K562 (cell line): Measurements from ENCODE around the gene GADD45GIP1. TPM values are rescaled to one million over a fixed set of nuclear protein-coding genes. Genes with fewer than 3 reads are reported as not detected.
A peak's percentile ranks its signal among the peaks of the same experiment; 100 is the strongest.

Source experiments
- ARHGAP35 ChIP-seq: fragments of 450-650 bp; IDR thresholded peaks from 2 replicates; pipeline ENCODE4 v1.6.1; 2018; ENCODE audit not compliant: partially characterized antibody
- ARNT ChIP-seq, 2 experiments: fragments of 450-650 bp; IDR thresholded peaks; 2 replicates each; pipeline ENCODE4 v1.6.1; 2016; ENCODE audit warnings: mild to moderate bottlenecking in 1 of 2
- GTF2E2 ChIP-seq: fragments of 200-800 bp; sonication (Bioruptor generic); IDR thresholded peaks from 2 replicates; pipeline ENCODE4 v1.6.1; 2016; ENCODE audit warnings: missing genetic modification characterization, missing compliant biosample characterization
- KLF16 ChIP-seq: IDR thresholded peaks from 2 replicates; pipeline ENCODE4 v1.6.1; 2016; ENCODE audit warnings: antibody characterized with exemption
- MAFF ChIP-seq: IDR thresholded peaks from 2 replicates; pipeline ENCODE4 v1.6.1; 2012; ENCODE audit warnings: low read length, improper control_type of control experiment
- MECOM ChIP-seq: fragments of 250-450 bp; sonication (Bioruptor Pico); IDR thresholded peaks from 2 replicates; pipeline ENCODE4 v1.8.0; 2022; ENCODE audit warnings: inconsistent platforms
- MYC ChIP-seq, 2 experiments: fragments of 250-450 bp in 1 of 2; sonication (Bioruptor Pico) in 1 of 2; IDR thresholded peaks; 2 replicates each; pipeline versions ENCODE4 v1.5.1 to v1.6.1; 2012 to 2021; ENCODE audit warnings: low read depth in 2 of 2, borderline replicate concordance in 1 of 2, improper control_type of control experiment in 1 of 2, low read length in 1 of 2, mild to moderate bottlenecking in 1 of 2, moderate library complexity in 1 of 2
- SMAD2 ChIP-seq: fragments of 150-350 bp; IDR thresholded peaks from 2 replicates; pipeline ENCODE4 v1.6.1; 2014; ENCODE audit warnings: low read depth, mild to moderate bottlenecking, low read length
- STAT6 ChIP-seq: sonication (generic); formaldehyde crosslinking; IDR thresholded peaks from 2 replicates; pipeline ENCODE4 v1.8.1; 2023; ENCODE audit warnings: mild to moderate bottlenecking, missing genetic modification reagents
- TRIM25 ChIP-seq: fragments of 450-650 bp; IDR thresholded peaks from 2 replicates; pipeline ENCODE4 v1.7.0; 2016; ENCODE audit warnings: borderline replicate concordance
- ZNF217 ChIP-seq: sonication (generic); formaldehyde crosslinking; IDR thresholded peaks from 2 replicates; pipeline ENCODE4 v1.8.0; 2022; ENCODE audit warnings: mild to moderate bottlenecking, missing genetic modification reagents
- ZNF740 ChIP-seq, 3 experiments: fragments of 200-800 bp in 1 of 3; sonication (Bioruptor generic) in 1 of 3; sonication (generic) in 1 of 3; formaldehyde crosslinking in 1 of 3; IDR thresholded peaks; 2 replicates each; pipeline versions ENCODE4 v1.6.1 to v1.8.0; 2016 to 2022; ENCODE audit warnings: mild to moderate bottlenecking in 2 of 3, missing compliant biosample characterization in 2 of 3, missing genetic modification characterization in 2 of 3, missing genetic modification reagents in 1 of 3
- ZNF764 ChIP-seq: fragments of 250-450 bp; sonication (Bioruptor Pico); IDR thresholded peaks from 2 replicates; pipeline ENCODE4 v1.4.0; 2020; ENCODE audit warnings: low read depth, mild to moderate bottlenecking, moderate library complexity
- polyA plus RNA-seq, 8 experiments: library from polyadenylated mRNA; depleted of rRNA in 4 of 8; stranded (reverse) in 5 of 8; unstranded in 3 of 8; fragments of >200 nt; fragmentation: Nextera tagmentation in 2 of 8; fragmentation: Illumina TruSeq in 1 of 8; extraction: Ambion mirVana in 2 of 8; extraction: Trizol in 1 of 8; gene quantifications; 2 replicates each; pipeline versions ENCODE4 v1.2.1 to v1.2.3, GENCODE V29; 2011 to 2014; ENCODE audit warnings: inconsistent platforms in 1 of 8, missing spikeins in 1 of 8
- total RNA-seq, 7 experiments: library from RNA; depleted of rRNA in 6 of 7; stranded (reverse); fragments of >200 nt in 6 of 7; fragmentation: Illumina TruSeq in 2 of 7; extraction: Trizol in 2 of 7; gene quantifications; 2 replicates each; pipeline versions ENCODE4 v1.2.1 to v1.2.3, GENCODE V29; 2011 to 2021; ENCODE audit warnings: low replicate concordance in 1 of 7

Gene GADD45GIP1
- total and polyA plus RNA-seq, 9 of the 15 experiments (the other 6 are each of a cell fraction or from before 2014, with no cell fraction given): 5.1 to 161 (median 29.2) TPM

GRCh38 chr19:12985049-12985776, 28.2 kb upstream of the GADD45GIP1 start (continued):
- no peak for TF ChIP-seq MAFF
- TF ChIP-seq STAT6 (CRISPR knock-in tag): no peak
- peak; percentile 96 for TF ChIP-seq MYC (IDR thresholded peaks at IDR 0.05; ENCODE audit: low read depth, low read length)
- no peak for TF ChIP-seq MYC (CRISPR knock-in tag; IDR thresholded peaks at IDR 0.05; ENCODE audit: borderline replicate concordance, low read depth)
- TF ChIP-seq GTF2E2 (tag): no peak
- peak; percentile 34 for TF ChIP-seq ZNF740 (CRISPR knock-in tag; IDR thresholded peaks at IDR 0.05)
- TF ChIP-seq ZNF740 (tag; IDR thresholded peaks at IDR 0.05): no peak
- TF ChIP-seq ARNT (IDR thresholded peaks at IDR 0.05): no peak
- TF ChIP-seq MECOM (CRISPR knock-in tag): no peak
- TF ChIP-seq ZNF217 (CRISPR knock-in tag): no peak
- no peak for TF ChIP-seq ZNF764 (CRISPR knock-in tag)
- TF ChIP-seq ARHGAP35: no peak
- TF ChIP-seq SMAD2: no peak
- TF ChIP-seq TRIM25: no peak
- no peak for TF ChIP-seq KLF16
